ENCODE measurements around the gene OR2C1. TPM values are rescaled to one million over a fixed set of nuclear protein-coding genes. Genes with fewer than 3 reads are reported as not detected.
A peak's percentile ranks its signal among the peaks of the same experiment; 100 is the strongest.

Gene OR2C1
- total RNA-seq (not detected), polyA plus RNA-seq (under 1 TPM in 2 of 3 donors, not detected in 1; 0.39 TPM), total RNA-seq (0 to 0.21 (median 0.03) reads per million in 6 experiments)

DNA sequence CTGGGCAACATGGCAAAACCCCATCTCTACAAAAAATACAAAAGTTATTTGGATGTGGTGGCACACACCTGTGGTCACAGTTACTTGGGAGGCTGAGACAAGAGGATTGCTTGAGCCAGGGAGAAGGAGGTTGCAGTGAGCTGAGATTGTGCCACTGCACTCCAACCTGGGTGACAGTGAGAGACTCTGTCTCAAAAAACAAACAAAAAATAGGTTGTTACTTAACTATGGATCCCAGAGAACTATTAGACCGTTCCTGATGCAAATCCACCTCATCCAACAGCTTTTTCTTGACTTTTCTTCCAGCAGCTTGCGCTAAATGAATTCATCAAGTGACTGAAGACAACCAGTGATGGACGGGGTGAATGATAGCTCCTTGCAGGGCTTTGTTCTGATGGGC, at the start of gene OR2C1:
OR2C1 (plus strand) TSS at position 301 of the 400 bp plus-strand sequence; CDS start at position 353, 52 bp downstream.
- Mint-ChIP-seq H3K9me3 (peaks cover 0 to 19% (median 10%) of the 10 kb centered on the region in 9 donors), H3K4me1 (peaks cover 0 to 8% (median 4%) of the 10 kb centered on the region in 4 donors), H3K27me3 (peaks cover 7 to 21% (median 16%) of the 10 kb centered on the region in 5 donors), H3K36me3 (peaks cover 6 to 29% (median 21%) of the 10 kb centered on the region in 3 donors), H3K27ac (peak within 1 kb of the TSS in 1 of 10 donors; percentile 57), H3K4me3 (no peak within 1 kb of the TSS)
- DNase-seq = no peak
- POLR2A ChIA-PET = no interaction called here
- ATAC-seq = no peak

DNA sequence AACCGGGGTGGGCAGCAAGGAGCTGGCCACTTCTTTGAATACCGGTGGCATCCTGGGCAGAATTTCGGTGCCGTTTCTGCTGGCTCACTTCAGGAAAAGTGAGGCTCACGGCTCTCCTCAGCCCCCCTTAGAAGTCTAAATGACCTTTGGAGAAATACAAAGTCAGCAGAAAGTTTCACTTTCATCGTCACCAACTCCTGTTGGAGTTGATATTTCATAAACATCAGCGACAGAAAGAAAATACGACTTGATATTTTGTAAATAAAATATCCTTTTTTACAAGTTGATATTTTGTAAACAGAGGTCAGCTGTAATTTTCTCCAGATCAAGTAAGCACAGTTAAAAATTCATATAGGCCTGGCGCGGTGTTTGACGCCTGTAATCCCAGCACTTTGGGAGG, 49.6 kb upstream of the OR2C1 start:
- H3K27ac Mint-ChIP-seq = peak overlapping the region; percentile 37 to 94 (median 80)
- POLR2A ChIA-PET = interaction anchor here (0.6 to 5.2 kb wide), 14 partner anchors 10 to 152 kb away, joined by 3 to 59 read pairs (median 6); partner anchors contain the start of genes ZNF174, ZNF263 and ZSCAN32
- no peak for DNase-seq
- H3K4me3 Mint-ChIP-seq = peak overlapping the region; percentile 75 to 90 (median 84)
- peaks cover 0 to 80% (median 23%) of the 10 kb centered on the region in 9 donors for H3K9me3 Mint-ChIP-seq
- no peak for ATAC-seq
- H3K27me3 Mint-ChIP-seq = no peaks in the 10 kb centered on the region
- peaks cover 9 to 31% (median 20%) of the 10 kb centered on the region in 4 donors for H3K4me1 Mint-ChIP-seq
- H3K36me3 Mint-ChIP-seq = peaks cover 29 to 78% (median 45%) of the 10 kb centered on the region in 3 donors

DNA sequence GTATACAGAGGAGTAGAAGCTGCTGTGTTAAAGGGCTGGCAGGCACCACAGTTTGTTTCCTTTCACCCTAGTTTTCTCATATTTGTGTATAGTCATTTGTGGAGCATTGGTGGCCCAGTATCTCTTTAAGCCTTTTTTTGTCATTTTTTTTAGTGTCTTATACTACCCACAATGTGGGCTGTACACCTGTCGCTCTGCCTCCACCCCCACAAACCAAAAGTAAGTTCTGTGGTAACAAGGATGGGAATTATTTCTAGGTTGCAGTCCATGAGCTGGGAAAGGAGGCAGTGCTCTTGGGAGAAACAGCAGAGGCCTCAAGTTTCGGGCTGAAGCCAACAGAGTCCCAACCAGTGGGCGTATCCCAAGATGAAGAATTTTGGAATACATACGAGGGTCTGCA, 44.2 kb upstream of the OR2C1 start:
- POLR2A ChIA-PET = no interaction called here
- Mint-ChIP-seq H3K9me3 (peaks cover 14 to 99% (median 65%) of the 10 kb centered on the region in 9 donors), H3K4me1 (peaks cover 5 to 14% (median 6%) of the 10 kb centered on the region in 4 donors), H3K36me3 (peaks cover 58 to 100% (median 86%) of the 10 kb centered on the region in 3 donors), H3K4me3 (no peak overlapping the region), H3K27ac (no peak overlapping the region), H3K27me3 (no peaks in the 10 kb centered on the region)
- DNase-seq (no peak), ATAC-seq (no peak)

DNA sequence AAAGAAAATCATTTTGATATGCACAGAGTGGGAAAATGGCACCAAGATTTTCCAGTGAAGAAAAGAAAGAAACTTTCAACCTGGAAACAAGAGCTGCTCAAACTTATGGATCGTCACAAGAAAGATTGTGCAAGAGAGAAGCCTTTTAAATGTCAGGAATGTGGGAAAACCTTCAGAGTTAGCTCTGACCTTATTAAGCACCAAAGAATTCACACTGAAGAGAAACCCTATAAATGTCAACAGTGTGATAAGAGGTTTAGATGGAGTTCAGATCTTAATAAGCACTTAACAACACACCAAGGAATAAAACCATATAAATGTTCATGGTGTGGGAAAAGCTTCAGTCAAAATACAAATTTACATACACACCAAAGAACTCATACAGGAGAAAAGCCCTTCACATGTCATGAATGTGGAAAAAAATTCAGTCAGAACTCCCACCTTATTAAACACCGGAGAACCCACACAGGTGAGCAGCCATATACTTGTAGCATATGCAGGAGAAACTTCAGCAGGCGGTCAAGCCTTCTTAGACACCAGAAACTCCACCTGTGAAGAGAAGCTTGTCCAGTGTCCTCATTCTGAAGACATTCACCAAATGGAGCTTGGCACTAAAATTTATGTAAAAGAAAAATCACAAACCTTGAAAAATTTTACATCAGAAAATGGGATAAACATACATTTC, 38.2 kb upstream of the OR2C1 start:
- Mint-ChIP-seq H3K9me3 (peaks cover 21 to 99% (median 65%) of the 10 kb centered on the region in 9 donors), H3K4me1 (peaks cover 0 to 3% (median 1%) of the 10 kb centered on the region in 4 donors), H3K36me3 (peaks cover 71 to 80% (median 75%) of the 10 kb centered on the region in 3 donors), H3K4me3 (peak overlapping the region in 1 of 10 donors; percentile 14), H3K27ac (peak overlapping the region in 1 of 10 donors; percentile 31), H3K27me3 (no peaks in the 10 kb centered on the region)
- POLR2A ChIA-PET = interaction anchor here (0.6 to 4.2 kb wide), 5 partner anchors 12 to 1785 kb away, joined by 3 to 17 read pairs (median 6); partner anchors contain the start of genes TIGD7, ZNF174, ZNF75A and ZSCAN32
- ATAC-seq (no peak), DNase-seq (no peak)

DNA sequence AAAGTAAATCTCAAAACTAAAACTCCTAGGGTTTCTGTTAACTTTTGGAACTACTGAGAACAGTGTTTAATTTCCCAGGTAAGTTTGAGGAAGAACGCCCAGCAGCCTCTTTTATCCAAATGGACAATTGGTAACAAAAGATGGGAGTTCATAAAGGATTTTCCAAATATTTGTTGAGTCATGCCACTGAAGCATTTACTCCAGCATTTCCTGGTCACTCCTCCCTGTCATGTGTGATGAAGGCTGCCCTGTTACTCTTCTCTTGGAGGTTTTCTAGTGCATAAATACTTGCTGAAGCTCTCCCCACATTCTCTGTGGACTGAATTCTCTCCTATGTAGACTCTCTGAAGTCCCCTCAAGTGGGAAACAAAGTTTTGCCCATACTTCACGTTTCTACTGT, 33.9 kb upstream of the OR2C1 start:
- POLR2A ChIA-PET = interaction anchor here (0.9 kb wide), 1 partner anchor 7 kb away, joined by 3 read pairs; no protein-coding TSS in a partner anchor

DNA sequence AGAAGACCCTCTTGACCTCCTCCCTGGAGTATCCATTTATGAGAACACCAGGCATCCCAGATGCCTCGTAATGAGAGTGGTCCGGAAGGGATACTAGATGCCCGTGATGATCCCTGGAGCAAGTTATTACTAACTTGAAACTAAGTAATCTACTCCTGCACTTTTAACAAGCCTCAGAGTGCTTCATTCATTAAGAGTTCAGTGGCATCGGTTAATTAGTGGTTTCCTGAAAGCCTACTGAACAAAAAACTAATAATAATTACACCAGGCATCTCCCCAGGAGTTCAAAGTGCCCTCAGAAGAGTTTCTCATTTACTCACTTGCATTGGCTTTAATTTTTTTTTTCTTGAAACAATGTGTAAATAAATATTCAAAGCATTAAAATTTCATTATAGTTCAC, 28.2 kb upstream of the OR2C1 start:
- Mint-ChIP-seq H3K4me1 (no peaks in the 10 kb centered on the region), H3K36me3 (peaks cover 0 to 46% (median 34%) of the 10 kb centered on the region in 3 donors), H3K9me3 (peaks cover 2 to 46% (median 30%) of the 10 kb centered on the region in 9 donors), H3K27me3 (no peaks in the 10 kb centered on the region), H3K4me3 (no peak overlapping the region), H3K27ac (no peak overlapping the region)
- DNase-seq (no peak), ATAC-seq (no peak)
- POLR2A ChIA-PET = no interaction called here

More for the DNA sequence above, 33.9 kb upstream of the OR2C1 start:
- H3K27me3 Mint-ChIP-seq = no peaks in the 10 kb centered on the region
- no peak for ATAC-seq
- no peak overlapping the region for H3K4me3 Mint-ChIP-seq
- H3K27ac Mint-ChIP-seq = no peak overlapping the region
- no peaks in the 10 kb centered on the region for H3K4me1 Mint-ChIP-seq
- peaks cover 27 to 58% (median 56%) of the 10 kb centered on the region in 3 donors for H3K36me3 Mint-ChIP-seq
- no peak for DNase-seq
- peaks cover 7 to 80% (median 43%) of the 10 kb centered on the region in 9 donors for H3K9me3 Mint-ChIP-seq

DNA sequence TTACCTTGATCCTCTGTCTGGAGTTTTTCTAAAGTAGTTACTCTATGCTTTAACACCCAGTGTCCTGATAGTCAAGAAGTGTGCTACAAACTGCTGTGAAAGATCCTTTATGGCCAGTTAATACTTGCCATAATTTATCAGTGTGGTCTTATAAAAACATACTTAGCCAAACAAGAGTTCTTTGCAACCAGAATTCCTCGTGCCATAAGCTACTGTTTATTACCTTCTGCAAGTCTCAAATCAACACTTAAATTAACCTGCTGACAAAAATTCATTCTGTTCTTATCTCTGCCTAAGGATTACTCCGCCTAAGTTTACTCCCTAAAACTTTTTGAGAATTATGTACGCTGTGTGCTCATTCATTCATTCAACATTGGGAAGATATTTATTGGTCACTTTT, 27.6 kb upstream of the OR2C1 start:
- Mint-ChIP-seq H3K4me1 (no peaks in the 10 kb centered on the region), H3K27me3 (no peaks in the 10 kb centered on the region), H3K36me3 (peaks cover 0 to 41% (median 30%) of the 10 kb centered on the region in 3 donors), H3K4me3 (no peak overlapping the region), H3K9me3 (peaks cover 5 to 46% (median 28%) of the 10 kb centered on the region in 9 donors), H3K27ac (no peak overlapping the region)
- ATAC-seq = no peak
- POLR2A ChIA-PET = no interaction called here
- no peak for DNase-seq

DNA sequence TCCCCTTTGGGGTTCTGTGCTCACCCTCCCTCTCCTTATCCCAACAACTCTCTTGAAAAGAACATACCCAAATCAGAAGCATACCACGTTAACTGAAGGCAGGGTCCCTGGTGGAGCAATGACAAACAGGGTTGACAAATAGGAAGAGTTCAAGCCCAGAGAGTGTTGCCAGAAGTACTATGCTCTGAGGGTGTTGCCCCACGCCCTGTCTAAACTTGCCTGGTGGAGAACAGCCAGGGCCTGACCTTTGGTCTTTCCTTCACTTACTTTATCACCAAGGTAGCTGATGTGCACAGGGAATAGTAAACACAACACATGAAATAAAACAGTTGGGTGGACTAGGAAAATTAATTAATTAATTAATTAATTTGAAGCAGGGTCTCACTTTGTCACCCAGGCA, 27.0 kb upstream of the OR2C1 start:
- Mint-ChIP-seq H3K4me1 (no peaks in the 10 kb centered on the region), H3K4me3 (no peak overlapping the region), H3K9me3 (peaks cover 6 to 45% (median 28%) of the 10 kb centered on the region in 9 donors), H3K27me3 (no peaks in the 10 kb centered on the region), H3K36me3 (peaks cover 3 to 38% (median 25%) of the 10 kb centered on the region in 3 donors), H3K27ac (no peak overlapping the region)
- ATAC-seq = no peak
- DNase-seq = no peak
- POLR2A ChIA-PET = no interaction called here

DNA sequence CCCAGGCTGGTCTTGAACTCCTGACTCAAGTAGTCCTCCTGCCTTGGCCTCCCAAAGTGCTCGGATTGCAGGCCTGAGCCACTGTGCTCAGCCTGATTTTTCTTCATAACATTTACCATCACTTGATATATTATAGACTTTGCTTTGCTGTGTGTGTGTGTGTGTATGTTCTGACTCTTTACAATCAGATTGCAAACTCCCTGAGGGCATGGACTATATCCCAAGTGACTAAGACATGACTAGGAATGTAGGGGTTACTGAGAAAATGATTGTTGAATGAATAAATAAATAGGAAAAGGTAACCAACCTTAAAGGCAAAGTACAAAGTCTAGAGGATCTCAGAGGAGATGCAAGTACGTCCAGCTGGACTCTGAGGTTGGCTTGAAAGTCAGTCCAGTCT, 9.6 kb upstream of the OR2C1 start:
- ATAC-seq = no peak
- Mint-ChIP-seq H3K4me3 (no peak overlapping the region), H3K36me3 (peaks cover 0 to 15% (median 0%) of the 10 kb centered on the region in 3 donors)

DNA sequence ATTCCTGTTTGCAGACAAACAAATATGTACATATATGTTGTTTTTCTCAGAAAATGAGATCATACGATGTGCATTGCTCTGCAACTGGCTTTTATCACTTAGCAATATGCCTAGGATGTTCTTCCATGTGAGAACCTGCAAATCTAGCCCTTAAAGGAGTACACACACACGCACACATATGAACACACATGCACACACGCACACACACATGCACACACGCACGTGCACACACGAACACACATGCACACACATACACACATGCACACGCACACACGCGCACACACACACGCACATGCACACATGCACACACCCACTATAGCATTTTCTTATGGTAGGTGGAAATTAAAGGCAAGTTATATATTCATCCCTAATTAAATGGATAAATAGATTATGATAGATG, 8.1 kb upstream of the OR2C1 start:
- peaks cover 0 to 3% (median 1%) of the 10 kb centered on the region in 5 donors for H3K27me3 Mint-ChIP-seq
- ATAC-seq (no peak), DNase-seq (no peak)
- H3K36me3 Mint-ChIP-seq = peaks cover 0 to 13% (median 0%) of the 10 kb centered on the region in 3 donors
- POLR2A ChIA-PET = interaction anchor here (0.6 kb wide), 2 partner anchors 33 to 56 kb away, joined by 3 read pairs; no protein-coding TSS in a partner anchor
- no peak overlapping the region for H3K4me3 Mint-ChIP-seq
- no peak overlapping the region for H3K27ac Mint-ChIP-seq
- H3K9me3 Mint-ChIP-seq = no peaks in the 10 kb centered on the region
- H3K4me1 Mint-ChIP-seq = no peaks in the 10 kb centered on the region

More for the DNA sequence above, 9.6 kb upstream of the OR2C1 start:
- Mint-ChIP-seq H3K4me1 (no peaks in the 10 kb centered on the region), H3K27me3 (peaks cover 0 to 3% (median 2%) of the 10 kb centered on the region in 5 donors), H3K27ac (no peak overlapping the region), H3K9me3 (no peaks in the 10 kb centered on the region)
- POLR2A ChIA-PET = no interaction called here
- no peak for DNase-seq

DNA sequence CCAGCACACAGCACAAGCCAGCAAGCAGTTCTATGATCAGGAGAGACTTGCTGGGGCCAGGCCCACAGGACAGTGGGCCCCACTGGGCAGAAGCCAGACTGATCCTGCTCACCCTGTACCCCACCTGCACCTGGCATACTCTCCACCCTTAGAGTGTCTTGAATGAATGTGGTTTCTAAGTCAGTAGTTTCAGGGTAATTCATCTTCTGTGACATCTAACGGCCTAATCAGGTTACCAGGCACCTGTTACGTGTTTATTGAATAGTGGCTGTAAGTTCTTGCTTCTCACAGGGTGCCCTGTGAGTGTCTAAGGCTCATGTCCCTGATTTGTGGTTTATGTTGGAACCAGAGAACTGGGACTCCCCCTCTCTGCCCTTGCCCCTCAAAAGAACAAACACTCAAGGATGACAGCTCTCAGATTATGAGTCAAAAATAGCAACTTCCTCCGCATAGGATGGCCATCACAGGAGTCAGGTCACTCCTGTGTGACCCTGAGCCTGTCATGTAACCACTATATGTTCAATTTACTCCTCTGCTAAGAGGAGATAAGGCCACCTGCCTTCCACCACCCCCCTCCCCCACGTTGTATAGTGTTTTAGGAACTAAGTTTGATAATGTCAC, 7.0 kb upstream of the OR2C1 start:
- H3K4me1 Mint-ChIP-seq = peaks cover 0 to 2% (median under 1%) of the 10 kb centered on the region in 4 donors
- no peak overlapping the region for H3K4me3 Mint-ChIP-seq
- ATAC-seq = no peak
- no peak for DNase-seq
- peaks cover 0 to 12% (median 0%) of the 10 kb centered on the region in 3 donors for H3K36me3 Mint-ChIP-seq
- H3K9me3 Mint-ChIP-seq = no peaks in the 10 kb centered on the region
- H3K27me3 Mint-ChIP-seq = peaks cover 0 to 3% (median 1%) of the 10 kb centered on the region in 5 donors
- POLR2A ChIA-PET = no interaction called here
- no peak overlapping the region for H3K27ac Mint-ChIP-seq

DNA sequence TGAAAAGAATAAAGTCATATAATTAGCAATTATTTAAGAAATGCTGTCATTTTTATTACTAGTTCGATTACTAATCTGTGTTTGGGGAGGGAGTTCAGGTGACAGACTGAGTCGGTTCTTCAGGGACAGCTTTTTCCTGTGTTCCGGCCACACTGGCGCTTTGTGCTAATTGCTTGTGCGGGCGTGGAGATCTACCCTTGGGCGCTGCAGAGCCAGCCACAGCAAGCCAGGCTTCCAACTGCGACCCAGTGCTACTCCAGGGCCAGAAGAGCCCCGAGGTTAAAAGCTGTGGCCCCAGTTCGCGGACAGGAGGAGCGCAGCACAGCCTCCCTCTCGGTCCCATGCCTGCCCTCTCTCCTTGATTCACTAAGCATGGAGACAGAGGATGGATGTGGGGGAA, 6.5 kb upstream of the OR2C1 start:
- ATAC-seq (no peak), DNase-seq (no peak)
- H3K27me3 Mint-ChIP-seq = peaks cover 0 to 3% (median 1%) of the 10 kb centered on the region in 5 donors
- POLR2A ChIA-PET = no interaction called here
- H3K36me3 Mint-ChIP-seq = peaks cover 0 to 11% (median 1%) of the 10 kb centered on the region in 3 donors
- peaks cover 0 to 5% (median 1%) of the 10 kb centered on the region in 4 donors for H3K4me1 Mint-ChIP-seq
- H3K27ac Mint-ChIP-seq = no peak overlapping the region
- H3K4me3 Mint-ChIP-seq = no peak overlapping the region
- peaks cover 0 to under 1% (median 0%) of the 10 kb centered on the region in 9 donors for H3K9me3 Mint-ChIP-seq

Data from naive thymus-derived CD8-positive, alpha-beta T cell (primary cell).